Stimulated activated CD4-positive, alpha-beta T cell treated with anti-CD3 and anti-CD28 coated beads, Interleukin-4, amount 100 ng/mL, for 48 hours (primary cell): Measurements from ENCODE around the gene ASIC2.

ENCODE experiments used
- DNase-seq, 2 donors: peaks; one replicate each; pipeline ENCODE4 v3.0.0-alpha.2; 2020; ENCODE audit warnings: low read depth in 2 of 2

The ASIC2 gene

DNA sequence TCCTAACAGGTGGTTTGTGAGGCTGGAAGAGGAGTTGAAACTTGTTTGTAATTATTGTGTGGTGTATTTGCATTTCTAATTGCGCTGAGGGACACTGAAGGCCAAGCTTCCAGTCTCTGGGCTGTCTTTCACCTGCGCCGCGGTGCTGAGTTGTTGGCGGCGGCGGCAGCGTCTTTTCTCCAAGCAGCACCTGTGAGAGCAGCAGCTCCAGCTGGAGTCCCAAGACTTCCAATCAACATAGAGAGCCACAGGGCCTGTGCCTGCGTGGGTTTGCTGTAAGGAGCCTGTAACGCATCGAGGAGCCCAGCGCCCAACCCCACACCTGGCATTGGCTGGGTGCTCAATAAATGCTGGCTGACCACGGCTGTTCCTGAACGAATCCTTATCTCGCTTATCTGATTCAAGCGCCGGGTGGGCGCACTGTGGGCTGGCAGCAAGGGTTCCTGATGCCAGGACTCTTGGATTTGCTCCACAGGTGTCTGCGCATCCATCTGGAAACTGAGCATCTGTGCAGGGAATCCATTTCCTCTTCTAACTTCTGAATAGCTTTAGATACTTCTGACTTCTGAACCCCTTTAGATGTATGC lies 138.1 kb downstream of the ASIC2 start:
- no peak for DNase-seq

DNA sequence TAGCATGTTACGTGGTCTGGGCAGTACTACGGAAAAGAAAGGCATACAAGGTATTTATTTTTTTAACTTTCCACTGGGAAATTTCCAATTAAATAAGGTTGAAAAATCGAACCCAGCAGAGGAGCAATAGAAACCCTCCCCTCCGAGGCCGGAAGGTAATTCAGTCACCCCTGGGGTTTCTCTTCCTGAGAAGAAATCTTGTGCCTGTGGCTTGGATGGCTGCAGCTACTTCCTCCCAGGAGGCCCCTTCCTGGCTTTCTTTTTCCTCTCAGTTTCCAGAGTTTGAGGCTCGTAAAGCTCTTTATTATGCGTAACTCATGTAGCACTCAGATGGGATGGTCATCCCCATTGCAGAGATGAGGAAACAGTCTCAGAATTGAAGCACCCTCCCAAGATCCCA lies 140.3 kb downstream of the ASIC2 start:
- no peak for DNase-seq

- DNase-seq, result no peak
Measured at GRCh38 chr17:33151565-33151964, 141.5 kb downstream of the ASIC2 start.

DNA sequence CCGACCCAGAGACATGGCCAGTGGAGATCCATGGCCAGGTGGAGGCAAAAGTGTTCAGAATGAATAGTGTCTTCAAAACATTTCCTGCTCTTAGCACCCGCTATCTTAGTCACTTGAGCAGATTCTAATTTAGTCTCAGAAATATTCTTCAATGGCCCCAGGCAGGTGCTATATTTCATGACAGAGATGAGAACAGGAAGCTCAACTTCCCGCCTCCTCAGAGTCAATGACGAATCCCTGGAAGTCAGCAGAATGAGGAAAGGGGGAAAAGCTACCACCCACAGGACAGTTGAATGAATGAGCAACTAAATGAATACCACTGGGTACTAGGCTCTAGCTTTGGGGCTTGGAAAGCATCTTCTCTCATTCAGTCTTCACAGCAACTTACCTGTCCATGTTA lies 147.2 kb downstream of the ASIC2 start:
- no peak for DNase-seq

- DNase-seq, result no peak
Measured at GRCh38 chr17:33144837-33145236, 148.3 kb downstream of the ASIC2 start.

- peak in 1 of 2 donors; percentile 0 for DNase-seq
Measured at GRCh38 chr17:33142705-33143299, 150.3 kb downstream of the ASIC2 start.

DNA sequence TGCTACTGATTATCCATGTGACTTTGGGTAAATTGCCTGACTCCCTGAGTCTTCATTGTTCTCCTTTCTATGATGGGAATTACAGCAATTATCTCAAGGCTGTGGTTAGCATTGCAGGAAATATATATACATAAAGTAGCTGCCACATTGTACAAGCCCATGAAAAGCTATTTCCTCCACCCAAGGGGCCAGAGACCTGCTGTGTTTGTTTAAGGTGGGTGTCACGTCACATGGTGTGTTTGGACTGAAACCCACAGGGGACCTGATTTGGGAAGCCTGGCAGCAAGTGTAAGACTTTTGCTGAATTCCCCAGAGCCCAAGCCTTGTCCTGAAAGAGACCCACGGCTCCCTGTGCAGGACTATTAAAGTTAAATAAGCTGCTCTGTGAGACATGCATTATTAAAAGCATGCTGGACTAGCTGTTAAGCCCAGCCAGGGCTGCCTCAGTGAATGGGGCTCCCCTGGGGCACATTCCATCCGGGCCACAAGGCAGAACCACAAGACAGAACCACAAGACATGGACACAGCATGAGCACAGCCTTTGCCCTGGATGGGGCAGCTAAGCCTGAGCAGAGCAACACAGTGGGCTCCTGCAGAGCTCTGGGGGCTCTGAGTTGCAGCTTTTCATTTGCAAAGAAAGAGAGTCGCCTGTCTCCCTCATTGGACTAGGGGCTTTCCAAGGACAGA lies 152.5 kb downstream of the ASIC2 start:
- DNase-seq, result no peak

- no peak for DNase-seq
Measured at GRCh38 chr17:33138627-33139026, 154.5 kb downstream of the ASIC2 start.

- no peak for DNase-seq
Measured at GRCh38 chr17:33137426-33137825, 155.7 kb downstream of the ASIC2 start.

DNA sequence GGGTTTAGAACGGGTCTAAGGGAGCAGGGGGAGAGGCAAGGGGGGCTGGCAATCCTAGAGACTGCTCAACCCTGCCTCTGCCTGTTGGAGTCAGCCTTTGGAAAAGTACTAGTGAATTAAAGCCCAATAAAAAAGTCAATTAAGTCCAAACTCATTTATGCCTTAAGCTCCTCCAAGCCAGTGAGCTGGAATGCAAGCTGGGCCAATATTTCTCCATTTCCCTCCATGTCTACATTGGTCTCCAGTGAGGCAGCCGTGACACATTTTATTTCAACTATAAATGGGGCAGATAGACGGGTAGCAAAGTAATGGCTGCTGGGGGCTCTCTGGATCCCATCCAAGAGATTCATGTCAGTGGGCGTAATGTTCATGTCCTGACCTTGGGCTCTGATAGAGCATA lies 157.4 kb downstream of the ASIC2 start:
- no peak for DNase-seq

- no peak for DNase-seq
Measured at GRCh38 chr17:33131620-33132019, 161.5 kb downstream of the ASIC2 start.

DNA sequence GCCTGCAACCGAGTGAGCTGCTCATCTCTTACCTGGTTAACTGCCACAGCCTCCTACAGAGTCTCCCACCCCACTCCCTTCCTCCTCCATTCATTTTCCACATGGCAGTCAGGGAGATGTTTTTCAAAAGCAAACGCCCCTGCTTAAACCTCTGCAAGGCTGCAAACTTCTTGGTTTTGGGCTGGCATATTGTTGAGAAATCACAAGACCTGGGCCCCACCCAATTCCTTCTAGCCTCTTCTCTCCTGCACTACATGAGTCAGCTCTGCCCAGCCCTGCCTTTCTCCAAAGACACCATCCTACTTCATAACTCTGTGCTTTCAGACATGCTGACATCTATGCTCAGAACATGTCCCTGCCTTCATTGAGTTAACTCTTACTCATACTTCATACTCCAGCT lies 165.4 kb downstream of the ASIC2 start:
- no peak for DNase-seq

- DNase-seq, result no peak
Measured at GRCh38 chr17:33126086-33126485, 167.0 kb downstream of the ASIC2 start.

- DNase-seq, result no peak
Measured at GRCh38 chr17:33125552-33125950, 167.5 kb downstream of the ASIC2 start.

DNA sequence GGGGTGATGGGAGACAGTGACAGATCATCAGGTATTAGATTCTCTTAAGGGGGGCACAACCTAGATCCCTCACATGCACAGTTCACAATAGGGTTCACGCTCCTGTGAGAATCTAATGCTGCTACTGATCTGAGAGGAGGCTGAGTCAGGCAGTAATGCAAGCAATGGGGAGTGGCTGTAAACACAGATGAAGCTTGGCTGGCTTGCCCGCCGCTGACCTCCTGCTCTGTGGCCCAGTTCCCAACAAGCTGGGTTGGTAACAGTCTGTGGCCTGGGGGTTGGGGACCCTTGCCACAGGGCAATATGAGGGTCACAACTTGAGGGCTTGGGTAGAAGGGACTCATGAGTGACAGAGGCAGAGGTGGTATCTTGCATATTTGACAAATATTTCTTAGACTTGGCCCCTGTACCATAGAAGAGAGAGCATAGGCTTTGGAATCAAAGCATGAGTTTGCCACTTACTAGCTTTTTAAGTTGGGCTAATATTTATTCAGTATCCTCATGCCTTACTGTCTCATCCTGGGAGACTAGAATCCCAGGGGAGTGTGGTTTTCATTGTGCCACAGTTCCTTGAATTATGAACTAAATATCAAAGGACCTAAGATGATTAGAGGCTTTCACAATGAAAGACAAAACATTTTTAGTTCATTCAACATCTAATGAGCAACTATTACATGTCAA lies 168.1 kb downstream of the ASIC2 start:
- no peak for DNase-seq

DNA sequence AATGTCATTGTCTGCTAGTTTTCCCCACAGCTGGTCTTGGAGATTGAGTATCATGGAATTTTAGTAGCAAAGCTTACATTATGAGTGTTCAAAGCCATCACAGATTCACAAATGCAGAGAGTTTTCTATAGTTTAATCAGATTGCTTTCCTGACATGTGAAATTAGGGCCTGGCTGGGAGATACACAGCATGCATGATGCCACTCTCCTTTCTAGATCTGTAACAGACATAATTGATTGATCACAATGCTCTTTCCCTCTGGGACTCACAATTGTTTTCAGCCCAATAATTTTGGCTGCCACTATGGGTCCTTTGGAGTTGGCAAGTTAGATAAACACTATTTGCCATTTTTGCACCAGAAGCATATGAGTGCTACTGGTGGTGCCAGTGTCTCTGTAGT lies 168.9 kb downstream of the ASIC2 start:
- no peak for DNase-seq

DNA sequence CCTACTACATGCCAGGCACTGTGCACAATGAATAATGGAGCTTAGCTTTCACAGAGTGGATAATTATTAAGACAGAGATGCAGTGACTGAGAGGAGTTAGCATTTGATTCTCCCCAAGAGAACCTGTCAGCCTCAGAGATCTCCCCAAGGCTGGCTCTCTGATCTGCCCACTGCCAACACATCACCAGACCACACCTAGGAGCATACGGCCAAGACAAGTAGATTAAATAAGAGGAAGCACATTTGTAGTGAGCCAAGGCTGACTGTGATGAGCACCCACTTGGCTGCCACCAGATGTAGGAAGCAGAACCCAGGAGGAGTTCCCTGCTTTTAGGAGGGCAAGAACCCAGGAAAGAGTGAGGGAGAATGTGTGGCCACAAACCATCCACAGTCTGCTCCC lies 171.3 kb downstream of the ASIC2 start:
- no peak for DNase-seq

DNA sequence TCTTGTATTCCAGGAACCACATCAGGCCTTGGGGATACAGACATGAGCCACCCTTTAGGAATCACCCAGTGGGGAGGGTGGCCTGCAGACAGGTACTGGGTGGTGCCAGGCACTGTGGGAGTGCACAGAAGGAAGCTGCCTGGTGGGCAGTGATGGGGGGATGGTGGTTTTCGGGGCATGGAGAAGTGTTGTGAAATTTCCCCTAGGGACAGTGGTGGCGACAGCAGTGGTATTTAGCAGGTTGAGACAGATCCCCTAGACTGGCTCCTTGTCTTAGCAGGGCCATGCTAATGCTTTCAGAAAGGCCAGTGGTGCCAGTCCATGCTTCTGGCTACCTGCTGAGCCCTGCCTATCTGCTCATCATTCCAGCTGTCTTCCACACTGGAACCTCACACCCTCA lies 171.8 kb downstream of the ASIC2 start:
- no peak for DNase-seq

DNA sequence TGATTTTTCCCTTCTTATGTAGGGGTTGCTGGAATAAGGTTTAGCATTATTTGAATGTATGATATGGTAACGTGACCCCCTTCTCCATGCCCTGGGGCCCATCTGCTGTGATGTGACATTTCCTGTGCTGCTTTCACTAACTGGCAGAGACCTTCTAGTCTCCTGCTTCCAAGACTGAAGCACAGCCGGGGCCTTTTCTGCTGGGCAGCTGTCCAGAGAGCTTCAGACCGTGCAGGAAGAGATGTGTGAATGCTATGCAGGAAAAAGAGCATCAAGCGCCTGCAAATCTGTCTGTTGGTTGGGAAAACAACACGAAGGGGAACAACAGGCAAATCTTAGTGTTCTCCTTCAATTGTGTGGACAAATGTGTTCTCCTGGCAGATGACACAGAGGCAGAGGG lies 173.0 kb downstream of the ASIC2 start:
- DNase-seq, result no peak

DNA sequence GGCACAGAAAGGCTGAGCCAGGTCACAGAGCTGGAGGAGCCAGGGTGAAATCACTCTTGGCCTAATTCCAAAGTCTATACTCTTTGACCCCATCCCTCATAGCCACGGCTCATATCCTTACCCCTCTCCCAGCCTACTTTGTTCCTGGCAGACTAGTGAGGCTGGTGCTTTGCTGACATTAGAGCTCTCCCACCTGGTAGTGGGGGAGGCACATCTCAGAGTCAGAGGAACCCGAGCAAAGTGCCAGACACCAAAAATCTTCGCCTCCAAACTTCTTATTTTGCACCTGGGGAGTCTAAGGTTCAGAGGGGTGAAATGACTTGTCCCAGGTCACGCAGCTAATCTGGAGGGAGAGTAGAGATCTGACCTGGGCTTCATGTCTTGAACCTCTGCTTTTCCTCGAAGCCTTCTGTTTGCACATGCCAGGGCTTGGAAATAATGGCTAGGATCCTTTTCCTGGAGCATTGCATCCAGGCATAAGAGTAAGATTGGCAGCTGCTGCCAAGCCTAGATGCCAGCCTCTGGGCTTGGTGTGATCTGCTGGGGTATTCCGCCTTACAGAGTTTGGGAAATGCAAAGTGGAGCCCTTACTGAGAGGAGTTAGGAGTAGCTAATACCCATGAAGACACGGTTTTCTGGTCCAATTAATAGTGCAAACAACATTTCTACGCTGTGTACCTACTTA lies 174.6 kb downstream of the ASIC2 start:
- DNase-seq, result no peak

DNA sequence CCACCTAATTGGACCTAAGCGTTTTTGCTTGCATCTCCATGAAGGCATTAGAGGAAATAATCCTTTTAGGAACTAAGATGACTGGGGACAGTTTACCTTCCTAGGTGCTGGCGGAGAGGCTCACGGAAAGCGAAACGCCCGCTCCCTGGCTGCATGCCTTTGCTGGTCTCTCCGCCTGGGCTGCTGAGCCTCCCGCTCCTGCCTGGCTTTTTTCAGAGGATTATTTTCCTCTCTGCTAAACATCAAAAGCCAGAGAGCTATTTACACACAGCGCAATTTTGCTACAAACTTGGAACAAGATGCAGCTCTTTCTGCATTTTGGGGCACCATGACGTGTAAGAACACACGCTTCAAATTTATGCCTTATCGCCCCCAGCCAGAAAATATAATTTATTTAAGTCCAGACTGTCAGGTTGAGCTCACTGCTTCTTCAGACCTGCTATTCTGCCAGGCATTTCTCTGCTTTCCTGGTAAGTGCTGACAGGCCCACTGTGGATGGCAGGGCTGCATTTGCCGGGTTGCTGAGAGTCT lies 177.0 kb downstream of the ASIC2 start:
- no peak for DNase-seq

- no peak for DNase-seq
Measured at GRCh38 chr17:33115366-33115765, 177.7 kb downstream of the ASIC2 start.
